GM21381 (cell line): ENCODE results near the gene SLC22A12.

Experiments
- ATAC-seq: cut with Tn5 transposase; IDR thresholded peaks from one replicate; pipeline ENCODE4 v1.9.1; 2021; ENCODE audit warnings: mild to moderate bottlenecking, moderate library complexity; ENCODE audit not compliant: unreplicated experiment

Gene SLC22A12

DNA sequence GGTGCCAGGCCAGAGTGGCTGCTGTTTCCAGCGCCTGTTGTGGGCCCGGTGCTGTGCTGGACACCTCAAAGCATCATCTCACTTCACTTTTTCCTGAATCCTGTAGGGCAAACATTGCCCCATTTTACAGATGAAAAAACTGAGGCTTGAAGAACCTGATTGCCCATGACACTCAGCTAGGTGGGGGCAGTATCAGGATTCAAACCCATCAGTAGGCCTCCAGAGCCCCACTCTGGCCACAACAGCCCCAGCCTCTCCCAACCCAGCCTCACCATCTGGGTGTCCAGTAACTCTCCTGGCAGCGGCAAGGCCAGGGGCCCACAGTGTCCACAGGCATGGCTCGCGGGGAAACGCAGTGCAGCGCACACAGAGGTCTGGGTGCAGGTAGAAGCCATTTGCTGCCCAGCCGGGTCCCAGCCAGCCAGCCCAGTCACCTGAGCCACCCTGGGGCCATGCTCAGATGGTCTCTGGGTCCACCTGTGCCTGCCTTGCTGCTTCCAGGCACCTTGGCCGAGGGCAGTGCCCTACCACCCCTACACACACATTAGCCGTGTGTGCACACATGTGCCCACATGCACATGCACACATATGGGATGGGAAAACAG lies 11.5 kb downstream of the SLC22A12 start:
- no peak for ATAC-seq

- ATAC-seq: no peak
Observed at GRCh38 chr11:64603411-64604110, 12.5 kb downstream of the SLC22A12 start.

DNA sequence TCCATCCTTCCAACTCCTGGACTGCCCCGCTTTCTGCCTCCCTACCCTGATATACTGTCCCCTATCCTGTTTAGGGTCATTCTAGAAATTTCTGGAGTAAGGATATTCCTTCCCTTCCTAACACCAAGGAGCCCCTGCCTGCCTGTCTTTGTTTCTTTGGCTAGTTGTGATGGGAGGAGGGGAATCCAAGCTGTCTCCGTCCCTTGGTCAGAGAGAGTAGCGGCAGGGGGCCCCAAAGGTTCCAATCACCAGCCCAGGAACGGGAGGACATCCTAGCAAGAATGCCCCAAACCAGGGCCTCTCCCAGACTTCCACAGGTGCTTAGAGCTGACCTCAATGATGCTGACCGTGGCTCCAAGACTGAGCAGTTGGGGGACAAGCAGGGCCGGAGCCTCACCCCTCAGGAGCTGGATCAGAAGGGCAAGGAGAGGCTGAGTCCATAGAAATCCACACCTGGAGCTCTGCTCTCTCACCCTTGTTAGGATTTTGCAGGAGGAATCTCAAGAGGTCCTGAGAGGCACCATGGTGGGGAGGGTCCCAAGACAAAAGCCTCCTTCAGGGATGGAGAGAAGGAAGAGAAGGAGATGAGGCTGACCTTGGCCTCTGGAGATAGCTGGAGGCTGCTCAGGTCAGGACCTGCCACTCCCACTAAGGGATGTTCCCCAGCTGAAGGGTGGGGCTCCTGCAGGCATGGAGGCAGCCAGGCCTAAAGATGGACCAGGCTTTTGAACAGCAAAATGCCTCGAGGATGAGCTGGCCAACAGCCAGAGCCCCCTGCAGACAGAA lies 13.6 kb downstream of the SLC22A12 start:
- no peak for ATAC-seq

GRCh38 chr11:64605244-64605560 lies 14.2 kb downstream of the SLC22A12 start:
- no peak for ATAC-seq

- ATAC-seq: no peak
Observed at GRCh38 chr11:64605656-64606585, 14.9 kb downstream of the SLC22A12 start.

DNA sequence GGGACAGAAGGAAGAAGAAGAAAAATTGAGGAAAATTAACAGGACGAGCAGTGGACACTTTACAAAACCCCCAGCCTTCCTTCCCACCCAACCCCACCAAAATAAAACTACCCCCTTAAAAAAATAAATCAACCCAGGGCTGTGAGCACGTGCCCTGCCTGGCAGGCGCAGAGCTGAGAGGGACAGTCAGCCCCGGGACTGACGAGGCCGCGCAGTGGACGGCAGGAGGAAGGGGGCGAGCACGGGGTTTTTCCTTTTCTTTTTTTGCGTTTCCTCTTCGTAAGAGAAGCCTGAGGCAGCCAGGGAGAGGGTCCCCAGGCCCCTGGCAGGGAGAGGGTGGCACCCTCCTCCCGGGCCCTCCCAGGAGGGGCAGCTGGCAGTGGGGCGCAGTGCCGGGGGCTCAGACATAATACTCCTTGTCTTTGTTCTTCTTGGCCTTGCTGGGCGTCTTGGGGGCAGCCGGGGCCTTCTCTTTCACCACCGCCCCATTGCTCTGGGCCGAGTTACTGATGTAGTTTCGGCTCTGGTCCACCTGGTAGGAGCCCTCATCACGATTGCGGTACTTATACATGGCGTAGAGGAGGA lies 15.9 kb downstream of the SLC22A12 start:
- ATAC-seq: no peak

DNA sequence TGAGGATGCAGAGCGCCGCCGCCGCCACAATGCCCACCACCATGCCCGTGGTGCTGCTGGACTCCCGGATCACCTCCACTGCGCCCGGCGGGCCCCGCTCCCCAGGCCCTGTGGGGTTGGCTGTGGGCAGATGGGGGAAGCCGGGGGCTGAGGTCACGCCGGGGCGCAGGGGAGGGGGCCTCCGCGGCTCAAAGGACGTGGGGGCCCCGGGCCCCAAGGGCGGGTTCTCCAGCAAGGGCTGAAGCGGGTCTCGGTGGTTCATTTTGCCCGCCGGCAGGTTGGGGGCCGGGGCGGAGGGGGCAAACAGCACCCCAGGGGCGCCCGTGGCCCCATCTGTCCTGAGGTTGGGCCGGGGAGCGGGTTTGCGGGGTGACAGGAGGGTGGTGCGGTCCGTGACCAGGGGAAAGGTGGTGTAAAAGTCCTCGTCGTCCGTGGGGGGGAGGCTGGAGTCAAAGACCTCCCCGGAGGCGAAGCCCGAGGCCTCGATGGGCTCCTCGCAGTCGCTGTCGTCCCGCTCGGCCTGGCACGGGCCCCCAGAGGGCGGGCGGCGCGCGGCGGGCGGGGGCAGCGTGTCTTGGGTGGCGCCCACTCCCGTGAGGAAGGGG lies 16.5 kb downstream of the SLC22A12 start:
- ATAC-seq: no peak

DNA sequence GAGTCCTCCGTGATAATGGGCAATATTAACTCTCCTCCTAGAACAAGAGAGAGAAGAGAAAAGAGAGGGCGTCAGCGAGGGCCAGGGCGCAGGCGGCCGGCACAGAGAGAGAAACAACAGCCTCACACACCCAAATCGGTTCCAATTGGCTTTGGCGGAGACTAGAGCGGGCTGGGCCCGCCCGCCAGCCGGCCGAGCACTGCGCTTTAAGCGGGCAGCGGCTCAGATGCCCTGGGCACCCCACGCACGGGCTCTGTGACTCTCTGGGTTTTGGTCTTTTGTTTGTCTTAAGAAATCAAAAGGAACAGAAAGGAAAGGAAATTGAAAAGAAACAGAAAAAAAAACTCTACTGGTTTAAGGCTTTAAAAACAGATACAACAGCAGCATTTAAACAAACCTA lies 17.0 kb downstream of the SLC22A12 start:
- ATAC-seq: no peak

GRCh38 chr11:64608636-64609035 lies 17.6 kb downstream of the SLC22A12 start:
- ATAC-seq: no peak

GRCh38 chr11:64609436-64610047 lies 18.5 kb downstream of the SLC22A12 start:
- ATAC-seq: no peak

GRCh38 chr11:64610596-64610995 lies 19.6 kb downstream of the SLC22A12 start:
- ATAC-seq: no peak

- no peak for ATAC-seq
Observed at GRCh38 chr11:64611176-64611575, 20.2 kb downstream of the SLC22A12 start.

DNA sequence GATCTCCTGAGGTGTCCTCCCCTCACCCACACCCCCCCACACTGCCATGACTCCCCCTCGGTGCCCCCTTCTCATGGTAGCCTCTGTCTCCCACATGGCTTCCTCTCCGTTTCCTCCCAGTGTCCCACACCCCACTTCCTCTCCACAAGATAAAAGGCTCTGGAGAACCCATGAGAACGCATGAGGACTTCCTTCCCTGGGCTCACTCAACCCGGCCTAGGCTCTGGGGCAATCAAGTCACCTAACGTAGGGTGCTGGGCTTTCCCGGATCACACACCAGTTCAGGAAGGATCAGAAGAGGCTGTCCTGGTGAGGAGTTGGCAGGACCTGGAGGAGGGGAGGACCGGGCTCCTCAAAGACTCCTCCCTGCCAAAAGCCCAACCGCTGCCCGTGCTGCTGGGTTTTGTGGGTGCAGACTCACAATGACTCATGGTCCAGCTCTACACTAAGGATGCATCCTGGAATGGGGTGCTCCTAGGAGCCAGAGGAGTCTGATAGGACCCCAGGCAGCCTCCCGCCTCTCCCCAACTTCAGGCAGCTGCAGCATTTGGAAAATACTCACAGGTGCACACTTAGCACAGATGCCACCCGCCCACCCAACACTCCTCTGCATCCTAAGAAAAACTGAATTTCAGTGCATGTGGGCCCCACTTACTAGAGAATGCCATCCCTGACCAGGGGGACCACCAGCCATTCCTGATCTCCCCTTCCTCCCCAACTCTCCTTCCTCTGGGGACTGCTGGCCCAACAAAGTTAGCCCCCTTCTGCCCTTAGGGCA lies 21.0 kb downstream of the SLC22A12 start:
- ATAC-seq: no peak

- no peak for ATAC-seq
Observed at GRCh38 chr11:64613648-64614047, 22.6 kb downstream of the SLC22A12 start.

- no peak for ATAC-seq
Observed at GRCh38 chr11:64614917-64615316, 23.9 kb downstream of the SLC22A12 start.

- ATAC-seq: no peak
Observed at GRCh38 chr11:64616817-64617216, 25.8 kb downstream of the SLC22A12 start.

- no peak for ATAC-seq
Observed at GRCh38 chr11:64619196-64619595, 28.2 kb downstream of the SLC22A12 start.

DNA sequence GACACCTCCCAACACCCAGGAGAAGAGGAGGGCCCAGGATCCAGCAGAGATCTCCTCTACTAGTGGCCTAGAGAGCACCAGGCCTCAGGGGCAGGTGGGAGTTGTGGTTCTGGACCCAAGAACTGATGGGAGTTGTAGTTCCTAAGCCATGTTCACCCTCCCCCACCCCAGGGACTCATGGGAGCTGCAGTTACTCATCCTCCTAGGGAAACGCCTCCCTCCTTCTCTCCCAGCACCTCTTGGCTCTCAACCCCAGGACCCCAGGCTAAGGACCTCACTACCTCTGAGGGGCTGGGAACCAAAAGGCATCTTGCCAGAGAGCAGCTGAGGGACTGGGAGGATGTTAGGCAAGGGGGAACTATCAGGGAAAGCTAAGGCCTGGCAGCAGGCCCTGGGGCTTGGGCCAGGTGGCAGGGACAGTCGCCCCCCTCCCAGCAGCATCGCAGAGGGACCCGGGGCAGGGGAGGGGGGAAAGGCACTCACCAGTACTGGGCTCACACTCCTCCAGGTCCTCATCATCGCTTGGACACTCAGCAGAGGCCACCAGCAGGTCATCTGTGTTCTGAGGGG lies 28.9 kb downstream of the SLC22A12 start:
- no peak for ATAC-seq
